Natural killer cell (primary cell): Measurements from ENCODE around the gene CHN2. TPM values are rescaled to one million over a fixed set of nuclear protein-coding genes. Genes with fewer than 3 reads are reported as not detected.

ENCODE experiments used
- ATAC-seq, 3 donors: fragments of 150-1000 bp in 2 of 3; fragments of 200-7000 bp in 1 of 3; cut with Tn5 transposase; 1 replicate in 1 of 3; 2 replicates in 2 of 3; pipeline ENCODE4 v1.10.0; 2021; ENCODE audit warnings: mild to moderate bottlenecking in 2 of 3, moderate library complexity in 2 of 3
- DNase-seq, 2 donors: peaks; one replicate each; pipeline versions ENCODE4 v3.0.0 to v3.0.0-alpha.2; 2013 to 2021; ENCODE audit warnings: mixed read lengths in 1 of 2
- H3K27ac ChIP-seq: one replicate; pipeline ENCODE4 v1.5.1; 2013; ENCODE audit warnings: mild to moderate bottlenecking, low read length
- H3K27me3 ChIP-seq: one replicate; pipeline ENCODE4 v1.6.1; 2013; ENCODE audit warnings: low read length; ENCODE audit not compliant: control insufficient read depth, insufficient read depth
- H3K36me3 ChIP-seq: one replicate; pipeline ENCODE4 v1.6.1; 2013; ENCODE audit warnings: low read length; ENCODE audit not compliant: control insufficient read depth, insufficient read depth
- H3K4me1 ChIP-seq: one replicate; pipeline ENCODE4 v1.6.1; 2013; ENCODE audit warnings: low read length; ENCODE audit not compliant: control insufficient read depth, insufficient read depth
- H3K4me3 ChIP-seq: one replicate; pipeline ENCODE4 v1.5.1; 2013; ENCODE audit warnings: low read length
- H3K9me3 ChIP-seq: one replicate; pipeline ENCODE4 v1.6.1; 2013; ENCODE audit warnings: low read length; ENCODE audit not compliant: control insufficient read depth, insufficient read depth
- H3K27ac Mint-ChIP-seq, 2 donors: one replicate each; pipeline ENCODE4 v1.8.0; 2022; ENCODE audit warnings: mild to moderate bottlenecking in 2 of 2, mixed read lengths in 2 of 2, moderate library complexity in 1 of 2
- H3K27me3 Mint-ChIP-seq, 2 donors: one replicate each; pipeline ENCODE4 v1.8.0; 2022; ENCODE audit warnings: low read depth in 2 of 2, mixed read lengths in 2 of 2
- H3K36me3 Mint-ChIP-seq: one replicate; pipeline ENCODE4 v1.8.0; 2022; ENCODE audit warnings: mixed read lengths
- H3K4me1 Mint-ChIP-seq, 2 donors: one replicate each; pipeline ENCODE4 v1.8.0; 2022; ENCODE audit warnings: mixed read lengths in 2 of 2
- H3K4me3 Mint-ChIP-seq: one replicate; pipeline ENCODE4 v1.8.0; 2022; ENCODE audit warnings: mild to moderate bottlenecking, moderate library complexity, mixed read lengths
- H3K9me3 Mint-ChIP-seq, 2 donors: one replicate each; pipeline ENCODE4 v1.8.0; 2022; ENCODE audit warnings: mixed read lengths in 2 of 2
- WGBS: methylation state at CpG from one replicate; pipeline ENCODE4 v1.1.7; 2013; ENCODE audit warnings: missing lambda C conversion rate; ENCODE audit not compliant: insufficient coverage; 5-methylcytosine and 5-hydroxymethylcytosine counted together
- intact Hi-C: fragments of 100-400 bp; cut with micrococcal nuclease; formaldehyde crosslinking; loops from one replicate; pipeline ENCODE4 v1.14.2; 2022
- total RNA-seq, 4 donors: library from RNA; stranded (reverse); fragments of 120-200 nt in 1 of 4; gene quantifications; one replicate each; pipeline versions ENCODE4 v1.2.3 to v1.2.4, GENCODE V29; 2013 to 2022
- TF ChIP-seq, protein P1 (sequence below): fragments of 200-600 bp; IDR thresholded peaks from one replicate; pipeline ENCODE4 v1.8.0; 2022; ENCODE audit warnings: antibody characterized with exemption

CHN2 gene
- total RNA-seq, 3 donors from 2014 or later (not counting 1 experiment from before 2014, with no cell fraction given): 23.2 to 40.6 (median 30.2) TPM

DNA sequence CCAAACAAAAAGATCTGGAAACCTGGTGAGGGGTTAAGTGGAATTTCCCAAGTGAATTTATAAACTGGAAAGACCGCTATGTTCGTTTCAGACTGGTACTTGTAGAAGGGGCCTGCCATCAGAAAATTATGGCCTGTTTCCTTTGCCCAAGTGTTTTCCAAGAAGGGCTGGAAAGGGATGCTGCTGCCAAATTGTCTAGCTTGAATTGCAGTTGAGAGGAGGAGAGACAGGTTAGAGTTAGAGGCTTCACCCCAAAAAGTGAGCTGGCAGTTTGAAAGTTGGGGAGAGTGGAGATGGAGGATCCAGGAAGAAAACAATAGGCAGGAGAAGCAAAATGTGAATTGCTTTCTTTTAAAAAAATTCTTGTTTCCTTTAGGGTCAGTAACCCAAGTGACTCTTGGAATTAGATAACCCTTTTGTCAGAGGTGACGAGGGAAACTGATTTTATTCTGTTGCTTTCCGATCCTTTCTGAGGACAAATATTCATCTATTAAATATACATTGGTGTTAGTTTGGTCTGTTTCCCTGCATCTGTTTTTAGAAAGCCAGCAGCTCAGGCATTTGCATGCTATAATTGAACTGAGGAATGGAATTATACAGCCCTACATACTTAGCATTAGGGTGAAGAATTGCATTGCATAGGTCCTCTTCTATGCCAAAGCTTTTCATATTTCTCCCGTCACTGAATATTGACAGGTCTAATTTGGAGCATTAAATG lies 286.5 kb downstream of the CHN2 start:
- intact Hi-C loops: no loop called here
- Mint-ChIP-seq H3K4me1 (no peaks in the 10 kb centered on the region), H3K27me3 (no peaks in the 10 kb centered on the region), H3K4me3 (no peak overlapping the region), H3K36me3 (no peaks in the 10 kb centered on the region), H3K27ac (no peak overlapping the region), H3K9me3 (no peaks in the 10 kb centered on the region)
- H3K4me1 ChIP-seq: no peaks in the 10 kb centered on the region
- no peak overlapping the region for H3K27ac ChIP-seq
- DNase-seq: no peak
- H3K4me3 ChIP-seq: no peak overlapping the region
- H3K27me3 ChIP-seq: no peaks in the 10 kb centered on the region
- H3K36me3 ChIP-seq: no peaks in the 10 kb centered on the region
- TF ChIP-seq, protein P1, sequence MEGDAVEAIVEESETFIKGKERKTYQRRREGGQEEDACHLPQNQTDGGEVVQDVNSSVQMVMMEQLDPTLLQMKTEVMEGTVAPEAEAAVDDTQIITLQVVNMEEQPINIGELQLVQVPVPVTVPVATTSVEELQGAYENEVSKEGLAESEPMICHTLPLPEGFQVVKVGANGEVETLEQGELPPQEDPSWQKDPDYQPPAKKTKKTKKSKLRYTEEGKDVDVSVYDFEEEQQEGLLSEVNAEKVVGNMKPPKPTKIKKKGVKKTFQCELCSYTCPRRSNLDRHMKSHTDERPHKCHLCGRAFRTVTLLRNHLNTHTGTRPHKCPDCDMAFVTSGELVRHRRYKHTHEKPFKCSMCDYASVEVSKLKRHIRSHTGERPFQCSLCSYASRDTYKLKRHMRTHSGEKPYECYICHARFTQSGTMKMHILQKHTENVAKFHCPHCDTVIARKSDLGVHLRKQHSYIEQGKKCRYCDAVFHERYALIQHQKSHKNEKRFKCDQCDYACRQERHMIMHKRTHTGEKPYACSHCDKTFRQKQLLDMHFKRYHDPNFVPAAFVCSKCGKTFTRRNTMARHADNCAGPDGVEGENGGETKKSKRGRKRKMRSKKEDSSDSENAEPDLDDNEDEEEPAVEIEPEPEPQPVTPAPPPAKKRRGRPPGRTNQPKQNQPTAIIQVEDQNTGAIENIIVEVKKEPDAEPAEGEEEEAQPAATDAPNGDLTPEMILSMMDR: no peak
- H3K9me3 ChIP-seq: no peaks in the 10 kb centered on the region
- ATAC-seq: no peak
- 74% methylated on average over 3 of the region's 5 CpGs for WGBS

- Histone ChIP-seq H3K4me3 (no peak overlapping the region), H3K36me3 (no peaks in the 10 kb centered on the region), H3K9me3 (no peaks in the 10 kb centered on the region), H3K4me1 (peaks cover 2% of the 10 kb centered on the region), H3K27ac (no peak overlapping the region), H3K27me3 (no peaks in the 10 kb centered on the region)
- Mint-ChIP-seq H3K4me1 (peaks cover 0 to 5% of the 10 kb centered on the region in 2 donors), H3K27me3 (no peaks in the 10 kb centered on the region), H3K27ac (no peak overlapping the region), H3K9me3 (no peaks in the 10 kb centered on the region), H3K4me3 (no peak overlapping the region), H3K36me3 (no peaks in the 10 kb centered on the region)
- 94% methylated on average over 4 of the region's 4 CpGs for WGBS
- TF ChIP-seq, protein P1: no peak
- DNase-seq: no peak
- intact Hi-C loops: no loop called here
- ATAC-seq: no peak
These were observed 287.5 kb downstream of the CHN2 start for GRCh38 chr7:29482056-29482455.

DNA sequence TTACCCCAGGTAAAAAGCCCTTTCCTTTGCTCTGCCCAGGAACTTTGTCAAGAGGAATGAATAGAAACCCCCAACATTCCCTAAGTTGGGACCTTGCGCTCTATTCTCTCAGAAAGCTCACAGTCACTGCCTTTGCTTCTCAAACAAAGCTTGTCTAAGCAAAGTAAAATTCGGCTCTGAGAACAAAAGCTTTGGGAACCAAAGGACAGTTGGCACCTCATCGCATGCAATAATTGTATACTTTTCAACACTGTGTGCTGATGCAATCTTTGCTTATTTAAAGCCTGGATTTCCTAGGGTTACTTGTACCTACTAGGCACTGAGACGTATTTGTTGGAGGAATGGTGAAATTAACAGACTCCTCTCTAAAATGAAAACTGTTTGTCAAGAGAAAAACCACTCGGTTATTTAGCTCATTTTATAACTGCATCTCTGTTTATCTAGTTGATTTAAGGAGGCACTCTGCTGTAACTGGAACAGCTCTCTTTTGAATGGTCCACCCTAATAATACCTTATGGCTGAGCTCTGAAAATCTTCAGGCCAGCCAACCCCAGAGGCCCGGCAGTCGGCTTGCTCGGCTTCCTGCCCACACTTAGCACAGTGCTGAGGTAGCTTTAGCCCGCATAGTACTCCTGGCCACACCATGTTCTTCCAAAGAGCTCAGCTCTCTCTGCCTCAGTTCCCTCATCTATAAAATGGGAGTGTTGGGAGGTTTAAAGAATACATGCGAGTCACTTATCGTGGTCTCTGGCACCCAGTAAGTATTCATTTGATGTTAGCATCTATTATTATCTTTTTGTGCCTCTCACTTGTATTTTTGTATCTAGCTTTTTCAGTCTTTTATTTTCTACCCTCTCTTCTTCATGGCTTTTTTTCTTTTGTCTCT lies 288.9 kb downstream of the CHN2 start:
- DNase-seq (no peak), ATAC-seq (no peak)
- Mint-ChIP-seq H3K4me1 (peaks cover 8 to 13% of the 10 kb centered on the region in 2 donors), H3K9me3 (no peaks in the 10 kb centered on the region), H3K4me3 (no peak overlapping the region), H3K27ac (no peak overlapping the region), H3K27me3 (no peaks in the 10 kb centered on the region), H3K36me3 (no peaks in the 10 kb centered on the region)
- no peak overlapping the region for H3K27ac ChIP-seq
- no peaks in the 10 kb centered on the region for H3K36me3 ChIP-seq
- TF ChIP-seq, protein P1: no peak
- H3K4me3 ChIP-seq: no peak overlapping the region
- no peaks in the 10 kb centered on the region for H3K9me3 ChIP-seq
- peaks cover 9% of the 10 kb centered on the region for H3K4me1 ChIP-seq
- 96% methylated on average over 9 of the region's 11 CpGs for WGBS
- intact Hi-C loops: no loop called here
- no peaks in the 10 kb centered on the region for H3K27me3 ChIP-seq
